C4-2B (cell line): ENCODE results near the gene BET1L.

Experiments used
- ZFX ChIP-seq: fragments of 450-650 bp; IDR thresholded peaks from 2 replicates; pipeline ENCODE4 v1.6.1; 2017
- TF ChIP-seq, protein P1 (sequence below): fragments of 450-650 bp; conservative IDR thresholded peaks from 2 replicates; pipeline ENCODE4 v1.5.1; 2017; ENCODE audit warnings: mild to moderate bottlenecking

DNA sequence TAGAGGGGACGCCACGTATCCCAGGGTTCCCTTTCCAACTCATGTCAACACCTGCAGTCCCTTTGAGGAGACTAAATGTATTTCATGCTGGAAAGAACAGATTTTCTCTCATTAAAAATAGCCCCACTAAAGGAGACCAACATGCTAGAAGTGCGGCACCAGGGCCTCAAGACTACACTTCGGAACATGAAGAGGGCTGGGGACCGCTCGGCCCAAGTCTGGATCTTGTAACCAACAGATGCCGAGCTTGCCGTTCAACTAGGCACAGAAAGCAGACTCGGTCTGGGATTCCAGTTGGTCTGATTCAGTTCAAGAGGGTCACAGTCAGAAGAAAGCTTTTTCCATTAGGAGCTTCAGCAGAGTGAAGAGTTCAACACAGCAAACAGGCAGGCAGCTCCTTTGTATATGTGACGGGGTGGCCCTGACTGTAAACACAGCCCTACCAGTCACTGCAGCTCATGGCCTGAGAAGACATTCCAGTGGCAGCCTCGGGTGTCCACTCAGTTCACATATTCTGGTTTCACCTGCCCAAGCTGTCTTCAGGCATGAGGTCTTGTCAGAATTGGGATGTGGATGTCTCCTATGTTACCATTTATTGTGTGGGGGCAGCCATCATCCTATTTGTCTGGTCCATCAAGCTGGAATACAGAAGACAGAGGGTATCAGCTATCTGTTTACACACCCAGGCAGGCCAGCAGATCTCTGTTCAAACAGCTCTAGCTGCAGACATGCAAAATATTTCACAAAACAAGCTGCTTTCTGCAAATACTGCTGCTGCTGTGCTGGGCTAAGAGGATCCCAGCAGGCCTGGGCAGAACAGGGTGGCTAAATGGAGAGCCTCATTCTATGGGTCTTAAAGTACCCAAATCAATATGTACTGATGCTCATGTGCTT, 9.1 kb upstream of the BET1L start:
- TF ChIP-seq, protein P1, sequence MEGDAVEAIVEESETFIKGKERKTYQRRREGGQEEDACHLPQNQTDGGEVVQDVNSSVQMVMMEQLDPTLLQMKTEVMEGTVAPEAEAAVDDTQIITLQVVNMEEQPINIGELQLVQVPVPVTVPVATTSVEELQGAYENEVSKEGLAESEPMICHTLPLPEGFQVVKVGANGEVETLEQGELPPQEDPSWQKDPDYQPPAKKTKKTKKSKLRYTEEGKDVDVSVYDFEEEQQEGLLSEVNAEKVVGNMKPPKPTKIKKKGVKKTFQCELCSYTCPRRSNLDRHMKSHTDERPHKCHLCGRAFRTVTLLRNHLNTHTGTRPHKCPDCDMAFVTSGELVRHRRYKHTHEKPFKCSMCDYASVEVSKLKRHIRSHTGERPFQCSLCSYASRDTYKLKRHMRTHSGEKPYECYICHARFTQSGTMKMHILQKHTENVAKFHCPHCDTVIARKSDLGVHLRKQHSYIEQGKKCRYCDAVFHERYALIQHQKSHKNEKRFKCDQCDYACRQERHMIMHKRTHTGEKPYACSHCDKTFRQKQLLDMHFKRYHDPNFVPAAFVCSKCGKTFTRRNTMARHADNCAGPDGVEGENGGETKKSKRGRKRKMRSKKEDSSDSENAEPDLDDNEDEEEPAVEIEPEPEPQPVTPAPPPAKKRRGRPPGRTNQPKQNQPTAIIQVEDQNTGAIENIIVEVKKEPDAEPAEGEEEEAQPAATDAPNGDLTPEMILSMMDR = no peak
- no peak for TF ChIP-seq ZFX
